Stimulated activated CD8-positive, alpha-beta memory T cell treated with anti-CD3 and anti-CD28 coated beads, Interleukin-4, amount 100 ng/mL, for 4 hours (primary cell): ENCODE results near the gene RGS3.
"Not testable (repeated sequence)": the region's sequence is repeated elsewhere in the genome, so short reads cannot be mapped to it uniquely, and the experiment has no call there.

Experiments used
- DNase-seq, 2 donors: peaks; one replicate each; pipeline ENCODE4 v3.0.0-alpha.2; 2020; ENCODE audit warnings: low read depth in 2 of 2, low spot score in 1 of 2

The RGS3 gene

DNA sequence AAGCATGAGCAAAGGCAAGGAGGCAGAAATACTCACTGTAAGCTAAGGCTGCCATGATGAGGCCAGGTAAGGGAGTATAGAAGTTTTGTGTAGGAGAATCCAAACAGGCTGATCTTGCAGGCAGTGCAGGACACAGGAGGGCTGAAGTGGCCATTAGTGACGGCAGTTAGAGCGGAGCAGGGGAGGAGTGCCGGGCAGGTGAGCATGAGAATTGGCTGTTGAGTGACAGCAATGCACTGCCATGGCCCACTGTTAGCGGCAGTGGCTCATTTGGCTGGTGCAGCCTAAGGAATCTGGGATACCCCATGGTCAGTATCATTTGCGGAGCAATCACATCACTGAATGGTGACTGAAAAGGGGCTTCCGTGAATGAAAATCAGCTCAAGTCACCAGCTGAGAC is 22.8 kb downstream of the RGS3 start:
- no peak for DNase-seq

DNA sequence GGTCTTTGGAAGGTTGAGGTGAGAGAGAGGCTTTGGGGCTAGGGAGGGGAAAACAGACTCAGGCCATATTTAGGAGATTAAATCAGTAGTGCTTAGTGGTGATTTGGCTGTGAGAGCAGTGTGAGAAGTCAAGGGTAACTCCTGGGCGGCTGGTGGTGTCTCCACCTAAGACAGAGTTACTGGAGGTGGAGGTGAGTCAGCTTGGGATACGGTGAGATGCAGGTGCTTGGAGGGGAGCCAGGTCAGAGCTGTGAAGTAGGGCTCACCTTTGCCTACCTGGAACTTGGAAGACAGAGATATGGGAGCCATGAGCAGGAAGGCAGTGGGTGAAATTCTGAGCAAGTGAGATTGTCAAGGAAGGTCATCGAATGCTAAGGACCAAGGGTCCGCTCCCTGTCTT is 24.5 kb downstream of the RGS3 start:
- no peak for DNase-seq

DNA sequence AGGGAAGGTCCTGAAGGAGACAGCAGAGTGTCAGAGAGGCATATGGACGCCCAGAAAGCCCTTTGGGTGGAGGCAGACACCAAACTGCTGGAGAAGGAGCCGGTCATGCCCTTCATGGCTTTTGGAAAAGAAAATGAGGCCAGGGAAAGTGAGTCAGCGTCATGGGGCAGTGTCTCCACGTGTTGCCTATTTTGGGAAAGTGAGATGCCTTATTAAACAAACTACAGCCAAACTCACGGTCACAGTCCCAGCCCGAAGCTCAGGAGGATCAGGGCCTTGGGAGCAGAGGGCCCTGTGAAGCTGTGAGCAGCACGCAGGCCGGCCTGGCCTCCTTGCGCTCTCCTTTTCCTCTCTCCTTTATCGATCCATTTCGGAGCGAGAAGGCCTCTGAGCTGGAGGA is 25.0 kb downstream of the RGS3 start:
- no peak for DNase-seq

DNA sequence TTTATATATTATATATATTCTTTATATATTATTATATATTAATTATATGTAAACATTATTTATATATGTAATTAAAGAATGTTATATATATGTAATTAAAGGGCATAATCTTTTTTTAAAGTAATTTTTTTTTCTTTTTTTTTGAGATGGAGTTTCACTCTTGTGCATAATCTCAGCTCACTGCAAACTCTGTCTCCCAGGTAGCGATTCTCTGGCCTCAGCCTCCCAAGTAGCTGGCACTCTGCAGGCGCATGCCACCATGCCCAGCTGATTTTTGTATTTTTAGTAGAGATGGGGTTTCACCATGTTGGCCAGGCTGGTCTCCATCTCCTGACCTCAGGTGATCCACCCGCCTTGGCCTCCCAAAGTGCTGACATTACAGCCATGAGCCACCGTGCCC is 27.6 kb downstream of the RGS3 start:
- not testable (repeated sequence) for DNase-seq

DNA sequence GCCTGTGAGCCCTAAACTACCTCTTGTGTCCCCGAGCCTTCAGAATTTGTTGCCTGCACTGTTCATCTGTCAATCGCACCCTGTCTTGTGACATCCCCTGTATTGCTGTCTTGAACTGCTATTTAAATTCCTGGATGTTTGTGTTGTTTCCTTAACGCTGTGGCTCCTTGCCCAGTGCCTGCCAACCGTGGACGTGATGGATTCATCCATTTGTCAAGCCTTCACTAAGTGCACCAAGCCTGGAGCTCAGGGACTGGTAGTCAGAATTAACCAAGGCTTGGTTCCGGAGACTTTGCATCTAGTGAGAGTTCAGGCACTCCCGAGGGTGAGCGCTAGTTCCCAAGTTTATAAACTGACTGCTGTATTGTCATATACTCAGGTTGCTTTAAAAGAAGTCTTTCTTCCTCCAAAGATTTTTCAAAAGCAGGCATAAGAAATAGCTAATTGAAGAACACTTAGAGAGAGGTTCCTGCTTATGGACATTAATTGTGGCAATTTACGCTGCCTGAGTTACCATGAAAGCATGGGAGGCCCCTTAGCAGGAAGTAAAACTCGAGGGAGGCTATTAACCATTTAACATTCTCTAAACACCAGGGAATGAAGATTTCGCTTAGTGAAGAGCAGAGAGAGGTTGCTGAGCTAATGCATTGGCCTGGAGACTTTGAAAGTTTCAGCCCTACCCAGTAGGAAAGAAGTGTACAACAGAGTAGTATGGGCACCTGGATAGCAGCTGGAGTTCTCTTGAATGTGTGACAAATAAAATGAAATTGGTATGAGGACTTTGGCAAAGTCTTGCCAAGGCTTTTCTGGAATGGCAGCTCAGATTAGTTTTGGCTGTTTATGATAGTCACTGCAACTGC is 29.0 kb downstream of the RGS3 start:
- no peak for DNase-seq

GRCh38 chr9:113493203-113493520 is 29.6 kb downstream of the RGS3 start:
- DNase-seq, result no peak

DNA sequence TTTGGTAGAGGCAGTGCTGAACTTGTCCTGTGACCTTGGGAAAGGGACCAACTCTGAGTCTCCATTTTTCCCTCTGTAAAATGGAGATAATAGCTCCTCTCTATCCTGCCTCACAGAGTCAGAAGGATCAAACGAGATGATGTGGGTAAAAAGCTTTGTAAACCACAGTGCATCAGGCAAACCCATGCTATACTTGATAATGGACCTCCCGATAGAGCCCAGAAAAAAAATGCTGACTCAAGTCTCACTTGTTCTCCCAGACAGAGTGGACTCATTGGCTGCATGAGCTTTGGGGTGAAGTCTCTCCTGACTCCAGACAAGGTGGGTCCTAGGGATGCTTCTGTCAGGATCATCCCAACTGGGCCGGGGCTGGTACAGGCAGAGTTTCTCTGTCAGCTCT is 32.0 kb downstream of the RGS3 start:
- DNase-seq, result no peak

GRCh38 chr9:113497051-113497450 is 33.5 kb downstream of the RGS3 start:
- no peak for DNase-seq

DNA sequence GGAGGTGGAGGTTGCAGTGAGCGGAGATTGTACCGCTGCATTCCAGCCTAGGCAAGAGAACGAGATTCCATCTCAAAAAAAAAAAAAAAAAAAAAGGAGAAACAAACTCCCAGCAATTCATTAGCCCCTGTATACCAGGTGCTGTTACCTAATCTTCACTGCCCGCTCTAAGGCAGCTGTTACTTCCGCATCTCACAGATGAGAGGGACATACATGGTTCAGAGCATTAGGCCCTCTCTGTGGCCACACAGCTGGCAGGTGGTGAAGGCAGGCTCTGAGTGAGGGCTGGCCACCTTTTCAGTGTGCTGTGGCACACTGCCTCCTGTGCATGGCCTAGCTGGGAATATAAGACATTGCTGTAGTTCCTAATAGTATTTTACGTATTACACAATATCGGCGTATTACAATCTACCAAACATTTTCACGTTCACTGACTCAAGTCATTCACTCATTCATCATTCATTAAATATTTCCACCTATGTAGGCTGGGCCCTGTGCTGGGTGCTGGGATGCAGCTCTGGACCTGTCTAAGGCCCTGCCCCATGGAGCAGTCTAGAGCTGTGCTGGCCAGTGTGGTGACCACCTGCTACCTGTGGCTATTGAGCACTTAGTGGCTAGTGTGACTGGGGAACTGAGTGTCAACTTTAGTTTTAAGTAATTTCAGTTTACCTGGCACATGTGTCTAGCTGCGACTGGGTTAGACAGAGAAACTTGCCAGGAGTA is 35.8 kb downstream of the RGS3 start:
- no peak for DNase-seq

GRCh38 chr9:113499876-113500497 is 36.5 kb downstream of the RGS3 start:
- no peak for DNase-seq

DNA sequence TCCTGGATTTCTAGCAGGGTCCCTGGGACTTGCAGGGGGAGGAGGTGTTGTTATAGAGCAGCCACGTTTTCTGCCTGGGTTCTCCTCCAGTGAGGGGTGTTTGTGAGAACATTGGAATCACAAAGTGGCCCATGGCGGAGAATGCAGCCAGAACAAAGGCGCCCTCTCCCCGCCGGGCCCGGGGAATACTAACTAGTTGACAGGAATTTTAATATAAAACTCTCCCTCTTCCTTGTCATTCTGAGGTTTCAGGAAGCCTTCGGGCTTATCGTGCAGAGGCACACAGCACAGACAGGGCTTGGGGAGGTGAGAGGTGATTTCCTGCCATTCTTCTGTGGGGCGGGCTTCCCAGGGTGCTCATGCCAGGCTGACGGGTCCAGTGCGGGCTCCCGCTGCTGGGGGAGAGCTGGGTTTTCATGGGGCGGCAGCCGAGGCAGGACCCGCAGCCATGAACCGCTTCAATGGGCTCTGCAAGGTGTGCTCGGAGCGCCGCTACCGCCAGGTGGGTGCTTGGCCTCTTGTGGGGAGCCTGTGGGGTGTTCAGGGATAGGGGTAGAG is 37.7 kb downstream of the RGS3 start:
- no peak for DNase-seq

DNA sequence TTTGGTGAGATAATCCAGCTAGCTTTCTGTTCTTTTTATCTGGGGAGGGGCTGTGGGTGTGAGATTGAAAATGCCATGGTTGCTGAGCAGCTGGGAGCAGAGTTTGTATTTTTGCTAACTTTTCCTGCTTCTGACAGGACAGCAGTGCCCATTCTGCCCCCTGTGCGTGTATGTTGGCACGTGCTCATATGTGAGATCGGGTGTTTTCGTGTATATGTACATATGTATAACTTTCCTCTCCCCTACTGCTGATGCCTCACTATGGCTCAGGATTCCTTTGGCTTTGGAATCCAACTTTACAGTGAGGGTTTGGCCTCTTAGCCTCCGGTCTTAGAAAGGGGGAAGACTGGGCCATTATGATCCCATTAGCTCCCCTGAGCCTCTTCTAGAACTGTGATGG is 38.3 kb downstream of the RGS3 start:
- no peak for DNase-seq

- no peak for DNase-seq
Observed at GRCh38 chr9:113502427-113503034, 39.0 kb downstream of the RGS3 start.

DNA sequence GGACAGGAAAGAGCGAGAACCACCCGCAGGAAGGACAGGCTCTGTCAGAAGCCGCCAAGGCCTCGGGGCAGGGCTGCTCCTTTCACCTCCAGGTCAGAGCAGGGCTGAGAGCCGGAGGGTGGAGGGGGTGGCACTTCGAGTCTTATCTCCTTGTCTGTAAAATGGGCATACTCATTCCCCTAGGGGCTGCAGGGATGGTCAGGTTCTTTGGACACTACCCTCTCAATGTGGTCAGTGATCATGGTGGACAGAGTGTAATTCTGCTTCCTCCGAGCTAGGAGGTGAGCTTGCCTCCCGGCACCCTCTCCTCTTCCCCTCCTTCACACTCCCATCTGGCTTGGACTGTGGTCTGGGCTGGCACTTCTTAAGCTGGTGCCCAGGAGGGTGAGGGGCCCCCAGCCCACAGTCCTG is 39.6 kb downstream of the RGS3 start:
- DNase-seq, result no peak

DNA sequence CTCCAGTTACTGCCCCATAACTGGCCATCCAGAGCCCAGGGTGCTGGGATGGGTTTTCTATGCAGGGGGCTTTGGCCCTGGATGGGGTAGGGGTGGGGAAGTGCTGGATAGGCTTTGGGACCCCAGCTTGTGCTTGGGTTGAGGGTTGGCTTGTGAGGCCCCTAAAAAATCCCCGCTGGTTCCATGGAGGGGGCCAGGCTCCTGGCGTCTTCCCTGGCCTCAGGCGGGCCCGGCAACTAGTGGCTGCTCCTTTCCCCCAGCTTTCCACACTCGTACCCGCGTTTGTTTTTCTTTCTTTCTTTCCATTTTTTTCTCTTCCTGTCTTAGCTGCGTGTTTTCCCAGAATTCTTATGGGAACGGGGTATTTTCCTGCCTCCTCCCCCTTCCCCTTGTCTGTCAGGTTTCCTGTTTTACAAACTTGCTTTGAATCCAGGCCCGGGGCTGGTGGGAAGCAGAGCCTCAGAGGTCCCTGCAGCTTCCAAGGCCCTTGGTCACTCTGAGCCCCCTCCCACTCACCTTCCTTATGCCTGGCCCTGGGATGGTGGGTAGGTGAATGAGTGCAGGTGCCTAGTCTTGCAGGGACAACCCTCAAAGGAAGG is 40.2 kb downstream of the RGS3 start:
- DNase-seq, result no peak

- DNase-seq, result no peak
Observed at GRCh38 chr9:113504725-113505590, 41.4 kb downstream of the RGS3 start.

DNA sequence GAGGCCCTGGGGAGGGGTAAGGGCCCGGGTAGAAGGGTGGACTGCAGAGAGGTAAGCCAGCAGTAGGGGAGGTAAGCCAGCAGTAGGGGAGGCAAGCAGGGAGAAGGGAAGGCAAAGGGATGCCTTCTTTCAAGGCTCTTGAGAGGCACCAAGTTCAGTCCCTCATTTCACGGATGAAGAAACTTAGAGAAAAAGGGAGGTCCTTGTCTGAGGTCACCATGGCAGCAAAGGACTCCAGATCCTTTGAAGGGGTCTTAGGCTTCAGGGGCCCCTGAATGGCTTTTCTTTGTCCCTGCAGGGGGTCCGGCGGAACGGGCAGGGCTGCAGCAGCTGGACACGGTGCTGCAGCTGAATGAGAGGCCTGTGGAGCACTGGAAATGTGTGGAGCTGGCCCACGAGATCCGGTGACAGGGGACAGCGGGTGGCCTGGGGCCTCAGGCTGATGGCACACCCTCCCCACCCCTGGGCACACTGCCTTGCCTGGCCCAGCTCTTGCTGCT is 42.6 kb downstream of the RGS3 start:
- no peak for DNase-seq

DNA sequence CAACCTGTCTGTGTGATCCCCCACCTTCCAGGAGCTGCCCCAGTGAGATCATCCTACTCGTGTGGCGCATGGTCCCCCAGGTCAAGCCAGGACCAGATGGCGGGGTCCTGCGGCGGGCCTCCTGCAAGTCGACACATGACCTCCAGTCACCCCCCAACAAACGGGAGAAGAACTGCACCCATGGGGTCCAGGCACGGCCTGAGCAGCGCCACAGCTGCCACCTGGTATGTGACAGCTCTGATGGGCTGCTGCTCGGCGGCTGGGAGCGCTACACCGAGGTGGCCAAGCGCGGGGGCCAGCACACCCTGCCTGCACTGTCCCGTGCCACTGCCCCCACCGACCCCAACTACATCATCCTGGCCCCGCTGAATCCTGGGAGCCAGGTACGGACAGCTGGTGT is 43.7 kb downstream of the RGS3 start:
- DNase-seq, result no peak

DNA sequence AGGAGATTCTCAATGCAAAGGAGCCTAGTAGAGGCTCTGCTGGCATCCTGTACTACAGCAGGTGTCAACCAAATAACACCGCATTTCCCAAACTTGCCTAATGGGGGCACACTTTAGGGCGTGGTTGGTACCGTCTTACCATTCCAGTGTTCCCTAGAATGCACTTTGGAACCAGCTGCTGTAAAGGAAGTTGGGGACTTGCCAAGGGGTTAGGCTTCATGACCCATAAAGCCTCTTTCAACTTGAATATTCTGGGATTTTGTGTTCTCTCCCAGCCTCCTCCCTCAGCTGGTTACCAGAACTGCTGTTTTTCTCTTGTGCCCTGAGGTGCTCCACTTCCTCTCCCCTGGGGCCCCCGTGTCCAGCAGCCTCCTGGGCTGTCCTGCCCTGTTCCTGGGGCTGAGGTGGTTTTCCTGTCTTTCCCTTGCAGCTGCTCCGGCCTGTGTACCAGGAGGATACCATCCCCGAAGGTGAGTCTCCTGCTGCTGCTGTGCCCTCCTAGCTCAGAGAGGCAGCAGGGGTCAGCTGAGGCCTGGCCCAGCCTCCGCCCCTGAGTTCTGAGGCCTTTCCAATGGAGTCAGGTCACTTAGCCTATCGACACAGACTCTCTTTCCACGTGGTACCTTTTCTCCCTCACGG is 44.7 kb downstream of the RGS3 start:
- DNase-seq, result no peak

DNA sequence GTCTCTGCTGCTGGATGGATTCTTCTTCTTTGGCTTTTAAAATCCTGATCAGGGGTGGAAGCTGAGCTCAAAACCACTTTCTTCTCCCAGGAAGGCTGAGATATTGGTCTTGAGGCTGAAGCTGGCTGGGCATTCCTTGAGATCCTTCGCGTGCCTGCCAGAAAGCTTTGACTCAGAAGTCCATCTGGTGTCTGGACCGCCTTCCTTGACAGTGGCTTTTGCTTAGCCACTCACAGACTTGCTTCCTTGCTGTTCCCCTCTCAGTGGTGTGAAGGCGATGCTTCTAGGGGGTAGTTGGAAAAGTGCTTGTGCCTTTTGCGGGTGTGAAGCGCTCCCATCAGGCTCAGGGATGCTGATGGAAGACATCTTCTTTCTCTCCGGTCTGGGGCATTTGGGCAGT is 45.9 kb downstream of the RGS3 start:
- DNase-seq, result no peak
